ENCODE data around the gene STAG3.

- TF ChIP-seq EZH2 (IDR thresholded peaks at IDR 0.05; ENCODE audit: borderline replicate concordance, insufficient read depth, low read length, poor library complexity, severe bottlenecking), result no peak
- no peak for TF ChIP-seq CTCF (IDR thresholded peaks at IDR 0.05; ENCODE audit: poor library complexity, severe bottlenecking)
- no peak for TF ChIP-seq POLR2AphosphoS5 (IDR thresholded peaks at IDR 0.05)
- TF ChIP-seq SMC3 (conservative IDR thresholded peaks at IDR 0.05; ENCODE audit: poor library complexity), result no peak
- no peak for TF ChIP-seq MXI1 (conservative IDR thresholded peaks at IDR 0.05; ENCODE audit: poor library complexity, severe bottlenecking)
- no peak for TF ChIP-seq EP300 (conservative IDR thresholded peaks at IDR 0.05; ENCODE audit: poor library complexity, severe bottlenecking)
- TF ChIP-seq REST (IDR thresholded peaks at IDR 0.05; ENCODE audit: borderline replicate concordance), result no peak
Measured at GRCh38 chr7:100211342-100211780, 33.6 kb downstream of the STAG3 start.
